HEK293T (cell line): ENCODE measurements around the gene ARHGEF28.

Experiments
- CTCF ChIA-PET: fragments of 350-600 bp; formaldehyde crosslinking; extraction: SDS; loops from one replicate; lab custom pipeline; 2021; ENCODE audit warnings: antibody characterized with exemption, inconsistent platforms; lab: Yijun Ruan, JAX
- POLR2A ChIA-PET: fragments of 350-600 bp; formaldehyde crosslinking; extraction: SDS; loops from one replicate; lab custom pipeline; 2020; ENCODE audit warnings: antibody characterized with exemption, inconsistent platforms; lab: Yijun Ruan, JAX
- DNase-seq: peaks from one replicate; pipeline ENCODE4 v3.0.0; 2012; ENCODE audit warnings: mixed read lengths; ENCODE audit errors: extremely low spot score
- ARNT ChIP-seq: fragments of 450-650 bp; IDR thresholded peaks from 2 replicates; pipeline ENCODE4 v1.6.1; 2017; ENCODE audit warnings: mild to moderate bottlenecking
- BHLHE40 ChIP-seq: fragments of 450-650 bp; IDR thresholded peaks from 2 replicates; pipeline ENCODE4 v1.6.1; 2016; ENCODE audit warnings: mild to moderate bottlenecking, moderate library complexity, borderline replicate concordance
- CTBP1 ChIP-seq: fragments of 450-650 bp; IDR thresholded peaks from 2 replicates; pipeline ENCODE4 v1.6.1; 2016; ENCODE audit warnings: borderline replicate concordance
- ELF4 ChIP-seq: fragments of 450-650 bp; IDR thresholded peaks from 2 replicates; pipeline ENCODE4 v1.6.1; 2017; ENCODE audit warnings: antibody characterized with exemption
- FOXA1 ChIP-seq: fragments of 450-650 bp; IDR thresholded peaks from 2 replicates; pipeline ENCODE4 v1.6.1; 2016; ENCODE audit warnings: mild to moderate bottlenecking
- FOXK2 ChIP-seq: fragments of 450-650 bp; IDR thresholded peaks from 2 replicates; pipeline ENCODE4 v1.6.1; 2016; ENCODE audit warnings: mild to moderate bottlenecking
- FOXM1 ChIP-seq: fragments of 450-650 bp; IDR thresholded peaks from 2 replicates; pipeline ENCODE4 v1.6.1; 2017; ENCODE audit warnings: mild to moderate bottlenecking, borderline replicate concordance
- HDGF ChIP-seq: fragments of 450-650 bp; IDR thresholded peaks from 2 replicates; pipeline ENCODE4 v1.6.1; 2017; ENCODE audit warnings: antibody characterized with exemption, borderline replicate concordance
- L3MBTL2 ChIP-seq: fragments of 450-650 bp; conservative IDR thresholded peaks from 2 replicates; pipeline ENCODE4 v1.6.1; 2016; ENCODE audit warnings: mild to moderate bottlenecking
- LEF1 ChIP-seq: fragments of 450-650 bp; IDR thresholded peaks from 2 replicates; pipeline ENCODE4 v1.6.1; 2017; ENCODE audit warnings: mild to moderate bottlenecking, borderline replicate concordance
- NFRKB ChIP-seq: fragments of 450-650 bp; IDR thresholded peaks from 2 replicates; pipeline ENCODE4 v1.6.1; 2016; ENCODE audit warnings: mild to moderate bottlenecking, moderate library complexity
- SP1 ChIP-seq: fragments of 450-650 bp; IDR thresholded peaks from 2 replicates; pipeline ENCODE4 v1.6.1; 2017
- SUZ12 ChIP-seq: fragments of 450-650 bp; IDR thresholded peaks from 2 replicates; pipeline ENCODE4 v1.6.1; 2016; ENCODE audit warnings: mild to moderate bottlenecking
- TARDBP ChIP-seq: fragments of 450-650 bp; IDR thresholded peaks from 2 replicates; pipeline ENCODE4 v1.6.1; 2016
- ZNF384 ChIP-seq: fragments of 450-650 bp; IDR thresholded peaks from 2 replicates; pipeline ENCODE4 v1.6.1; 2016
- TF ChIP-seq, protein P1 (sequence below): fragments of 450-650 bp; IDR thresholded peaks from 2 replicates; pipeline ENCODE4 v1.6.1; 2016

Gene ARHGEF28

DNA sequence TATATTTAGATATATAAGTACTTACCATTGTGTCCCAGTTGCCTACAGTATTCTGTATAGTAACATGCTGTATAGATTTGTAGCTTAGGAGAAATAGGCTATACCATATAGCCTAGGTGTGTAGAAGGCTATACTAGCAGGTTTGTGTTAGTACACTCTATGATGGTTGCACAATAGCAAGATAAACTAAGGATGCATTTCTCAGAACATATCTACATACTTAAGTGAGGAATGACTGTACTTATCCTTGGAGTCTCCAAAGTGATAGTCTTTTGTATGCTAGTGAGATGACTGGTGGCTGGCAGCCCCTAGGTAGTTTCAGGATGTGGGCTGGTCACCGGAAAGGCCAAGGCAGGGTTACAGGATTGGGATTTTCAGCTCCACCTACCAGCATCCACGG lies 208.7 kb downstream of the ARHGEF28 start:
- CTCF ChIA-PET: no interaction called here
- no peak for DNase-seq
- no peak for TF ChIP-seq FOXA1
- TF ChIP-seq SP1: no peak
- no peak for TF ChIP-seq L3MBTL2
- TF ChIP-seq, protein P1, sequence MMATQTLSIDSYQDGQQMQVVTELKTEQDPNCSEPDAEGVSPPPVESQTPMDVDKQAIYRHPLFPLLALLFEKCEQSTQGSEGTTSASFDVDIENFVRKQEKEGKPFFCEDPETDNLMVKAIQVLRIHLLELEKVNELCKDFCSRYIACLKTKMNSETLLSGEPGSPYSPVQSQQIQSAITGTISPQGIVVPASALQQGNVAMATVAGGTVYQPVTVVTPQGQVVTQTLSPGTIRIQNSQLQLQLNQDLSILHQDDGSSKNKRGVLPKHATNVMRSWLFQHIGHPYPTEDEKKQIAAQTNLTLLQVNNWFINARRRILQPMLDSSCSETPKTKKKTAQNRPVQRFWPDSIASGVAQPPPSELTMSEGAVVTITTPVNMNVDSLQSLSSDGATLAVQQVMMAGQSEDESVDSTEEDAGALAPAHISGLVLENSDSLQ: no peak
- TF ChIP-seq CTBP1: no peak
- no peak for TF ChIP-seq ARNT
- no peak for TF ChIP-seq HDGF
- POLR2A ChIA-PET: no interaction called here

DNA sequence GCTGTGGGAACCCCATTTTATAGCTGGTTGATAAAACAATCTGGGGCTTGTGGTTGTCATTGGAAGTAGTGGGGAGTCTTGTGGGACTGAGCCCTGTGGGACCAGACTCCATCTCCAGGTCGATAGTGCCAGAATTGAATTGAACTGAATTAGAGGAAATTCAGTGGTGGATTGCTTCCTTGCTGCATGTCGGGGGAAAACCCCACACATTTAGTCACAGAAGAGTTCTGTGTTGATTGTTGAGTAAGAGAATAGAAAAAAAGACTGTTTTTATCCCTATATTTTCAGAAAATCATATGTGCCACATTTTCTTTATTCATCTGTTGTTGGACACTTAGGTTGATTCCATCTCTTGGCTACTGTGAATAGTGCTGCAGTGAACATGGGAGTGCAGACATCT lies 209.7 kb downstream of the ARHGEF28 start:
- ChIA-PET CTCF (no interaction called here), POLR2A (no interaction called here)
- no peak for TF ChIP-seq LEF1
- TF ChIP-seq SP1: no peak
- no peak for TF ChIP-seq FOXK2
- no peak for DNase-seq

DNA sequence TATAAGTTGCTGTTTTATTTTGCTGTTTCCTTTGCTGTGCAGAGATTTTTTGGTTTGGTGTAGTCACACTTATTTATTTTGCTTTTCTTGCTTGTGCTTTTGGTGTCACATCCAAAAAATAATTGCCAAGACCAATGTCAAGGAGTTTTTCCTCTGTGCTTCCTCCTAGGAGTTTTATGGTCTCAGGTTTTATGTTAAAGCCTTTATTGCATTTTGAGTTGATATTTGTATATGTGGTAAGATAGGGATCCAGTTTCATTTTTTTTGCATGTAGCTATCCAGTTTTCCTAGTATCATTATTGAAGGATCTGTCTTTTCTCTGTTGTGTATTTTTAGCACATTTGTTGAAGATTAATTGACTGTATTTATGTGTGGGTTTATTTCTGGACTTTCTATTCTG lies 210.6 kb downstream of the ARHGEF28 start:
- TF ChIP-seq ELF4 (no peak), NFRKB (no peak), FOXM1 (no peak), TARDBP (no peak), ZNF384 (no peak), FOXK2 (no peak), CTBP1 (no peak), ARNT (no peak)
- TF ChIP-seq, protein P1: no peak
- no peak for DNase-seq
- ChIA-PET POLR2A (no interaction called here), CTCF (no interaction called here)

DNA sequence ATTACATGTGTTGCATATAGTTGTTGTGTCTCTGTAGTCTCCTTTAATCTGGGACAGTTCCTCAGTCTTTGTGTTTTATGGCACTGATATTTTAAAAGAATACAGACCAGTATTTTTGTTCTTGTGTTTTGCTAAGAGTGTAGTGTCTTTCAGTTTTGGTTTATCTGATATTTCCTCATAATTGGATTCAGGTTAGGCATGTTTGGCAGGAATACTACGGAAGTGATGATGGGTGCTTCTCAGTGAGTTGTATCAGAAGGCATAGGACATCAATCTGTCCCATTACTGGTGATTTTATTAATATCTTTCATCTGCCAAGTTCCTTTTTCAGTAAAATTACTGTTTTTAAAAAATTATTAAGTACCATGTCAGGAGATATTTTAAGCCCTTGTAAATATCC lies 212.9 kb downstream of the ARHGEF28 start:
- TF ChIP-seq HDGF (no peak), SUZ12 (no peak), FOXK2 (no peak), TARDBP (no peak), ZNF384 (no peak), BHLHE40 (no peak), SP1 (no peak), ARNT (no peak), ELF4 (no peak), NFRKB (no peak), FOXM1 (no peak), LEF1 (no peak)
- TF ChIP-seq, protein P1: no peak
- no peak for DNase-seq
- ChIA-PET CTCF (no interaction called here), POLR2A (no interaction called here)

DNA sequence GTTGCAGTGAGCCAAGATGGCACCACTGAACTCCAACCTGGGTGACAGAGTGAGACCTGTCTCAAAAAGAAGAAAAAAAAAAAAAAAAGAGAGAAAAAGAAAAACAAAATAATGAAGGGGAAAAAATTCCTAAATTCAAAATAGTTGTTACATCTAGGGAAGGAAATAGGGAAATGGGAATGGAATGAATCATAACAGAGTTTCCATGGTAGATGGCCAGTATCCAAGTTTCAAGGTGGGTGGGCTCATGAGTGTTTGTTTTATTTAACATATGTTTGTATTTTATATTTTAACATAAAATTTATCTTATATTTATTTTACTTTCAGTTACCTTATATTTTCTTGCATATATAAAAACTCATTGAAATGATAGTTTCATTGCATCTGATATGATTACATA lies 215.6 kb downstream of the ARHGEF28 start:
- POLR2A ChIA-PET: no interaction called here
- CTCF ChIA-PET: no interaction called here

DNA sequence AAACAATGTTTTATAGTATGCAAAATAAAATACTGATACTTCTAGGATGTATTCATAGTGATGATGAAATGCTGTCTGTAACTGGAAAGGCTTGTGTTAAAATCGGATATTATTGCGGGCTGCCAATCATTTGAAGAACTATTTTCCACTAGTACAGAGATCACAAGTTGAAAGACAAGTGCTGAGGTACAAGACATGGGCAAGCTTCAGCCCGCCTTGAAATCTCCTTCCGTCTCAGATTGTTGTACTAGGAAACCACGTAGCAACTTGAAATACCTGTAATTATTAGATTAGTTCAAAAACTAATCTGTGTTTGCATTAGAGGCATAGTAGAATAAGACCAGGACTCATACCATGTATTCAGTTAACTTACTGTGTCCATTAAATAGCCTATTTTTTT lies 218.2 kb downstream of the ARHGEF28 start:
- CTCF ChIA-PET: interaction anchor here (0.6 kb wide), 1 partner anchor 84 kb away, joined by 4 read pairs; no protein-coding TSS in a partner anchor
- POLR2A ChIA-PET: no interaction called here

More for the DNA sequence above, 215.6 kb downstream of the ARHGEF28 start:
- DNase-seq: no peak
- TF ChIP-seq HDGF: no peak
- TF ChIP-seq ELF4: no peak
- TF ChIP-seq FOXK2: no peak
- no peak for TF ChIP-seq FOXA1
- no peak for TF ChIP-seq SUZ12

More for the DNA sequence above, 218.2 kb downstream of the ARHGEF28 start:
- no peak for TF ChIP-seq NFRKB
- TF ChIP-seq, protein P1: 0 out of 2 replicates have a peak, but pooled peaks have one; percentile 14
- DNase-seq: no peak
